HUES48 (cell line): Measurements from ENCODE around the gene ABCC11.
"Not testable (repeated sequence)": the region's sequence is repeated elsewhere in the genome, so short reads cannot be mapped to it uniquely, and the experiment has no call there.

Experiments used
- H3K27ac ChIP-seq: one replicate; pipeline ENCODE4 v1.7.0; 2013; ENCODE audit warnings: low read depth, low read length, inconsistent platforms
- H3K27me3 ChIP-seq: 2 replicates; pipeline ENCODE4 v1.6.1; 2013; ENCODE audit warnings: mild to moderate bottlenecking, low read length; ENCODE audit not compliant: control insufficient read depth, insufficient read depth
- H3K36me3 ChIP-seq: 2 replicates; pipeline ENCODE4 v1.6.1; 2013; ENCODE audit warnings: low read length; ENCODE audit not compliant: control insufficient read depth, insufficient read depth
- H3K4me1 ChIP-seq: 2 replicates; pipeline ENCODE4 v1.6.1; 2013; ENCODE audit warnings: mild to moderate bottlenecking, low read length; ENCODE audit not compliant: control insufficient read depth, insufficient read depth
- H3K4me3 ChIP-seq: 2 replicates; pipeline ENCODE4 v1.5.1; 2013; ENCODE audit warnings: mild to moderate bottlenecking, low read depth, low read length
- H3K9ac ChIP-seq: 2 replicates; pipeline ENCODE4 v1.6.1; 2013; ENCODE audit warnings: mild to moderate bottlenecking, low read depth, low read length, moderate library complexity
- H3K9me3 ChIP-seq: 2 replicates; pipeline ENCODE4 v1.6.1; 2013; ENCODE audit warnings: low read length; ENCODE audit not compliant: control insufficient read depth, insufficient read depth

The ABCC11 gene

DNA sequence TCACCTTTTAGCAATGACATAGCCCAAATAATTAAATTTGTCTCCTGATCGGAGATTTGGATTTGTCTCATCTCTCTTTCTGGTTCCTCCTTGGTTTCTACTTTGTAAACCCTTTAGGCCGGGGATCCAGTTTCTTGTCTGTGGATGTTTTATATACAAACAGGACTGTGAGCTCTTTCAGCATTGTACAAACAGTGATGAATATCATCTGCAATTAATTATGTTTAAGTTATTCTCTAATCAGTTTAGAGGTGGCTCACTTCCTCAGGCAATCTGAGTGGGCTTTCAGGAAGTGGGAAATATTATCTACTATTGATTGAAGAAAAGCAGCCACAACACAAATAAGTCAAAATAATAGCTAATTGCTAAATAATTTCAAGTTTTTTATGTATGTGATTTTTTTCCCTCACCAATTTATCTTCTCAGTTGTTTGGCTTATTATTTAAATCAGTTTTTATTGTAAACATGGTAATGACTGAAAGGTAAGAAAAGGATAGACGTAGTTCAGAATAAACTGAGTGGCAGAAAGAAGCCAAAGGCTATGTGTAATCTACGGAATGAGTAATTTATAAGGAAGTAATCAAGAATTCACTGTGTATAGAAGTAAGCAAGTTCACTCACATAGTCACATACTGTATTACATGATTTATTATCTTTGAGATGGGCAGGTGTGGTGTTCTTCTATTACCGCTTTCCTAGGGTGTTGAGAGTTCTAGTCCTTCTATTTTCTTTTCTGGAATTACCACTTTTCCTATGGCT, 3.4 kb upstream of the ABCC11 start:
- peaks cover 14% of the 10 kb centered on the region; the same call in 1 of the 2 replicates for H3K36me3 ChIP-seq
- H3K4me3 ChIP-seq: no peak overlapping the region
- H3K27me3 ChIP-seq: no peaks in the 10 kb centered on the region
- no peaks in the 10 kb centered on the region; the same call in 1 of the 2 replicates for H3K4me1 ChIP-seq
- no peak overlapping the region for H3K9ac ChIP-seq
- H3K9me3 ChIP-seq: no peaks in the 10 kb centered on the region
- H3K27ac ChIP-seq: no peak overlapping the region

DNA sequence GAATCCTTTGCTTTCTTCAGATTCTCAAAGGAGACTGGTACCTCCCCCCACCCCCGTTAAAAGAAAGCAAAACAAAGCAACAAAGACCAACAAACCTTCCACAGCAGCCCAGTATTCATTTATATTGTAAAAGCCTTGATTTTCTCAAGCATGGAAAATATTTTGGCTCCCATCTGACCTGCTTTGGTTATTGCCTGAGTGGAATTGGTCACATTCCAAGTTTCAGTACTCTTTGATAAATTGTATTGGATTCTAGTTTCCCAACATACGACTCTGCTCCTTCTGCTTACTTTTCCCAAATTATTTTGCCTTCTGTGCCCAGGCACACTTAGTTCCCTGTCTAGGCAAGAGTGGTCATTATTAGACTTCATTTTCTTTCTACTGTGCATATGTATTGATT, 1.3 kb downstream of the ABCC11 start:
- Histone ChIP-seq H3K36me3 (no peaks in the 10 kb centered on the region), H3K9me3 (no peaks in the 10 kb centered on the region), H3K27ac (no peak overlapping the region), H3K4me3 (no peak overlapping the region), H3K9ac (no peak overlapping the region), H3K4me1 (peaks cover 6% of the 10 kb centered on the region), H3K27me3 (no peaks in the 10 kb centered on the region)

DNA sequence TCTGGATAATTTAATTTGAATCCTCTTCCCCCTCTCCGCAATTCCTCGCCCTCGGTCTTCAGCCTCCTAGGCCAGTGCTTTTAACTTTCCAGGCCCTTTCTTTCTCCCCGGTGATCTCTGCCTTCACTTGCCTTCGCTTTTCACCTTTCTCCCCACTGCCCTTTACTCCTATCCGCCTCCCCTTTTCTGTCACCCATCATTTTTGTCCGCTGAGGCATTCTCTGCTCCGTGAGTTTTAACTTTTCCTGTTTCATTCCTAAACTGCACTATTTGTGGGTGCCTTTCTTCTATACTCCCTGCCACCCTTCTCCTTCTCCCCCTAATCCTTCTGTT, 2.5 kb downstream of the ABCC11 start:
- Histone ChIP-seq H3K4me3 (peak overlapping the region; percentile 99), H3K4me1 (peaks cover 6% of the 10 kb centered on the region), H3K27ac (peak overlapping the region; percentile 81), H3K36me3 (no peaks in the 10 kb centered on the region), H3K27me3 (no peaks in the 10 kb centered on the region), H3K9me3 (no peaks in the 10 kb centered on the region), H3K9ac (peak overlapping the region; percentile 70)

DNA sequence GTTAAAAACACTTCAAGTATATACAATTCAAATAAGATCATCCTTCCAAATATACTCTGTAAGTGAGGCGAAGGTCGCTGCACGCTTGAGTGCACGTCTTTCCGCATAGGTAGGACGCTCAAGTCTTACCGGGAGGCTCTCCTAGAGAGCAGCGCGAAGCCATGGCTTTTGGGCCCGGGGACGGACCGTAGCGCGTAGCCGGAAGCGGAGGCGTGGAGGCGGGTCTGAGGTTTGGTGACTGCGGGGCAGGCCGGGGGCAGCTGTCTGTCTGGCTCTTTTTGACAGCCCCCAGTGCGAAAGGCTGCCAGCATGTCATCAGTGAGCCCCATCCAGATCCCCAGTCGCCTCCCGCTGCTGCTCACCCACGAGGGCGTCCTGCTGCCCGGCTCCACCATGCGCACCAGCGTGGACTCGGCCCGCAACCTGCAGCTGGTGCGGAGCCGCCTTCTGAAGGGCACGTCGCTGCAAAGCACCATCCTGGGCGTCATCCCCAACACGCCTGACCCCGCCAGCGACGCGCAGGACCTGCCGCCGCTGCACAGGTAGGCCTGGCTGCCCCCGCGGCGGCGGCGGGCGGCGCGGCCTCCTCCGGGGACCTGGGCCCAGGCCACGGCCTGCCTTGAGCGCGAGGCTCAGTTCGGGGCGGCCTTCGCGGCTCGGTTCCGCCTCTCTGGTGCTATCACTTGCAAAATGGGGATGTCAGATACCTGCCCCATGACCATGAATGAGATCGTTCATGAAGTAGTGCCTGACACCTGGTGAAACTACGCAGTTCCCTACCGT, 3.1 kb downstream of the ABCC11 start, which contains the start of gene LONP2:
LONP2 (plus strand) TSS at position 221 of the 783 bp plus-strand sequence; CDS start at position 310, 89 bp downstream.
- H3K27ac ChIP-seq: peak within 1 kb of the TSS; percentile 81

DNA sequence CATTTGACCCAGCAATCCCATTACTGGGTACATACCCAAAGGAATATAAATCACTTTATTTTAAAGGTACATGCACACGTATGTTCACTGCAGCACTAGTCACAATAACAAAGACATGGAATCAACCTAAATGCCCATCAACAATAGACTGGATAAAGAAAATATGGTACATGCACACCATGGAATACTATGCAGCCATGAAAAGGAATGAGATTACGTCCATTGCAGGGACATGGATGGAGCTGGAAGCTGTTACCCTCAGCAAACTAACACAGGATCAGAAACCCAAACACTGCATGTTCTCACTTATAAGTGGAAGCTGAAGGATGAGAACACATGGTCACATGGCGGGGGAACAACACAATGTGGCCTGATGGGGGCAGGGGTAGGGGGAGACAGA, 7.2 kb downstream of the ABCC11 start:
- not testable (repeated sequence) for H3K4me3 ChIP-seq, H3K27me3 ChIP-seq, H3K36me3 ChIP-seq, H3K4me1 ChIP-seq, H3K9ac ChIP-seq, H3K9me3 ChIP-seq, H3K27ac ChIP-seq

More for the DNA sequence above, 3.1 kb downstream of the ABCC11 start, which contains the start of gene LONP2:
- Histone ChIP-seq H3K27me3 (no peaks in the 10 kb centered on the region), H3K36me3 (no peaks in the 10 kb centered on the region), H3K9me3 (no peaks in the 10 kb centered on the region), H3K4me1 (peaks cover 6% of the 10 kb centered on the region), H3K9ac (peak within 1 kb of the TSS; percentile 70), H3K4me3 (peak within 1 kb of the TSS; percentile 99)

DNA sequence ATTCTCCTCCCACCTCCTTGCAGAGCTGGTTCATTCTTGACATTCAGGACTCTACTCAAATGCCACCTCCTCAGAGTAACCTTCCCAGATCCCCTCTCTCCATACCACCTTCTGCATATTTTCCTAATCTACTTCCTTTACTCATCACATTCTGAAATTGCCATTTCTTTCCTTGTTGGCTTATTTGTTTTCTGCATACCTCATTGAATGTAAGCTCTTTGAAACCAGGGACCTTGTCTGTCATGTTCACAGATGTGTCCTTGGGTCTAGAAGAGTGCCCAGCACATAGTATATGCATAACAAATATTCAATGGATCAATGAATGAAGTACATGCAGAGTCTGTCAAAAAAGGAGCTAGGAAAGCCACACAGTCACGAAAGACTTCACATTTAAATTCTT, 11.1 kb downstream of the ABCC11 start:
- Histone ChIP-seq H3K36me3 (no peaks in the 10 kb centered on the region), H3K27ac (no peak overlapping the region), H3K4me1 (peaks cover 7% of the 10 kb centered on the region), H3K9me3 (no peaks in the 10 kb centered on the region), H3K27me3 (no peaks in the 10 kb centered on the region), H3K9ac (no peak overlapping the region), H3K4me3 (no peak overlapping the region)

DNA sequence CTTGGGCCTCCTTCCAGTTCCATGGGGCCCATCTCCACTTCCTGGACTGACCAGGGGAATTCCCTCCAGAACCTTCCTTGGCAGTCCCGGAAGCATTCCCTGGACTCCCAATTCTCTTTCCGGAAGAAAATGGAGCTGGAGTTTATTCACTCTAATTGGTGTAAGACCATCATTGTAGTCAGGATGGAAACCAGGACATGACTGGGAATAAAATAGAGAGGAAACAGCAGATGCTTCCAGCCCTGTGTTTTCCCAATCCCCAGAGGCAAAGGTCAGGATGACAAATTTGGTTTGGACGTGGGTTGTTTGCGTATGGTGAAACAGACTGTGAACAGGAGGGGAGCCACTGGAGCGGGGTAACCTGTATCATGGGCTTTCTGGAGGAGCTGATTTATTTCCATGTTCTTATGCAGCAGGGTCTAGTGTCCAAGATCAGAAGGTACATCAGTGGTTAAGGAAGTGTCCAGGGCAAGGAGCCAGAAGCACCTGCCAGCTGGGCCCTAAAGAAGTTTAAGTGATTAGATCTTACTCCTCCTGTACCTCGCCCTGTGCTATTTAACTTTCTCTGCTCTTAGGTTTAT, 11.7 kb downstream of the ABCC11 start:
- H3K27ac ChIP-seq: no peak overlapping the region

DNA sequence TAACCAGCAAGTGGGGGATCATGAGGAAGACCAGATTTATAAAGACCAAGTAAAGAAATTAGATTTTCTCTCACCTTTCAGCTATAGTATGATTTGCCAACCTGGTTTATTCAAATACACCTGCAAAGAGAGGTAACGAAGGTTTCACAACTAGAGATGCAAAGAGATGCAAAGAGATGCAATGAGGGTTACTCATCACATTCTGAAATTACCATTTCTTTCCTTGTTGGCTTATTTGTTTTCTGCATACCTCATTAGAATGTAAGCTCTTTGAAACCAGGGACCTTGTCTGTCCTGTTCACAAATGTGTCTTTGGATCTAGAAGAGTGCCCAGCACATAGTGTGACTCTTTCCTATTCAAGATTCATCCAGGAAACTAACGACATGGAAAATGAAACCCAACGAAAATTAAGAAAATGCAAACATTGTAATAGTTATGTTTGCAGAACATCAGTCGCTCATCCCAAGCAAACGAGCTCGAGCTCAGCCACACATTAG, 12.2 kb downstream of the ABCC11 start:
- Histone ChIP-seq H3K9me3 (no peaks in the 10 kb centered on the region), H3K9ac (no peak overlapping the region), H3K36me3 (no peaks in the 10 kb centered on the region), H3K4me3 (no peak overlapping the region), H3K27me3 (no peaks in the 10 kb centered on the region), H3K27ac (no peak overlapping the region), H3K4me1 (peaks cover 7% of the 10 kb centered on the region)

More for the DNA sequence above, 11.7 kb downstream of the ABCC11 start:
- H3K9ac ChIP-seq: no peak overlapping the region
- no peak overlapping the region for H3K4me3 ChIP-seq
- H3K9me3 ChIP-seq: no peaks in the 10 kb centered on the region
- H3K36me3 ChIP-seq: no peaks in the 10 kb centered on the region
- no peaks in the 10 kb centered on the region for H3K27me3 ChIP-seq
- peaks cover 7% of the 10 kb centered on the region for H3K4me1 ChIP-seq

DNA sequence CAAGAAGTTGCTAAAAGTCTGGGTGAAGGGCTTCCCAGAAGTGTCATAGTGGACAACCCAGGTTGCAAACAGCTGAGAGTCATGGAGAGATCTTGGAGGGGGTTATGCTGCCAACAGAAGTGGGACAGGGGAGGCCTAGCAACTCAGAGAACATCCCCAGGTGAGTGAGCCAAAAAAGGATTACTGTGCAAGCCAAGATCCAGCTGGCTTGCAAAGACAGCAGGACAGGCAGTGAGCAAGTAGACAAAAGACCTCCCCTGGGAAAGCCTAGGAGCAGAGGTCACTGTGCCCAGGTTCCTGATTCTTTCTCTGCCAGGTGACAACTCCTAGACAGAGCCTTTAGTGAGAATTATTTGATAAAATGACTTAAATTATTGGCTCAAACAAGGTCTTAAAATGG, 12.7 kb downstream of the ABCC11 start:
- Histone ChIP-seq H3K27ac (no peak overlapping the region), H3K9ac (no peak overlapping the region), H3K36me3 (no peaks in the 10 kb centered on the region), H3K4me3 (no peak overlapping the region), H3K4me1 (peaks cover 7% of the 10 kb centered on the region), H3K9me3 (no peaks in the 10 kb centered on the region), H3K27me3 (no peaks in the 10 kb centered on the region)

DNA sequence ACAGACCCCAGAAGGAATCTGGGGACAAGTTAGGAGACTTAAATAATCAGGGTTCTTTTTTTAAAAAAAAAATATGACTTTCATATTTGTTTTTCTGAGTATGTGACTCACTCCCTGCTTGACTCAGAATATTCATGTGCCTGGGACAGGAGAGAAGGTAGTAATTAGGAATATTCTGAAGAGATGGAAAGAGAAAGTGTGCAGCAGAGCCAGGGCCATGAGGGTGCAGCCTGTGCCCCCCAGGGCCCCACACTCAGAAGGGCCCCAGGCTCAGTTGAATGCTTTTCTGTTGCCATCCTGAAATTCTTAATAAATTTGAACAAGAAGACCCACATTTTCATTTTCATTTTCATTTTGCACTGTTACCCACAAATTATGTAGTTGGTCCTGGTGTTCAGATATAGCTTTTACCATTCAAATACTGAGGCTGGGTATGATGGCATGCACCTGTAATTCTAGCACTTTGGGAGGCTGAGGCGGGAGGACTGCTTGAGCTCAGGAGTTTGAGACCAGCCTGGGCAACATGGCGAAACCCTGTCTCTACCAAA, 14.8 kb downstream of the ABCC11 start:
- peaks cover 7% of the 10 kb centered on the region for H3K4me1 ChIP-seq
- no peaks in the 10 kb centered on the region for H3K27me3 ChIP-seq
- no peak overlapping the region for H3K4me3 ChIP-seq
- H3K27ac ChIP-seq: no peak overlapping the region
- H3K9me3 ChIP-seq: no peaks in the 10 kb centered on the region
- H3K9ac ChIP-seq: no peak overlapping the region
- H3K36me3 ChIP-seq: no peaks in the 10 kb centered on the region
